IMR-90 (cell line): ENCODE measurements around the gene TMEM45A. TPM values are rescaled to one million over a fixed set of nuclear protein-coding genes. Genes with fewer than 3 reads are reported as not detected.

ENCODE experiments used
- ATAC-seq: fragments of 200-7000 bp; cut with Tn5 transposase; 2 replicates; pipeline ENCODE4 v1.9.1; 2020; ENCODE audit warnings: low read depth, mild to moderate bottlenecking, moderate library complexity
- BruUV-seq: library from RNA; stranded (reverse); fragments of 400-500 nt; replicated peaks from 2 replicates; lab custom pipeline; 2021; lab: Mats Ljungman, UMichigan
- CTCF ChIA-PET: fragments of 300-600 bp; formaldehyde crosslinking; extraction: SDS; loops from one replicate; lab custom pipeline; 2021; ENCODE audit warnings: antibody characterized with exemption; lab: Yijun Ruan, JAX
- POLR2A ChIA-PET: fragments of 300-600 bp; sonication (Branson Sonifier 250); formaldehyde crosslinking; loops from one replicate; lab custom pipeline; 2022; ENCODE audit warnings: antibody characterized with exemption; ENCODE audit not compliant: unreplicated experiment; lab: Charles Lee
- DNase-seq: peaks from one replicate; pipeline ENCODE4 v3.0.0; 2013
- H2AFZ ChIP-seq: replicated peaks from 2 replicates; pipeline ENCODE3; 2013; ENCODE audit warnings: low read length, mild to moderate bottlenecking; ENCODE audit not compliant: poor library complexity
- H2AK5ac ChIP-seq: 2 replicates; pipeline ENCODE4 v1.6.1; 2013; ENCODE audit warnings: low read depth, low read length, inconsistent platforms
- H2AK9ac ChIP-seq: replicated peaks from 2 replicates; pipeline ENCODE3; 2013; ENCODE audit warnings: mild to moderate bottlenecking, low read depth, low read length, moderate library complexity; ENCODE audit not compliant: poor library complexity
- H2BK120ac ChIP-seq: 2 replicates; pipeline ENCODE4 v1.6.1; 2013; ENCODE audit warnings: low read depth, low read length, inconsistent platforms
- H2BK15ac ChIP-seq: 3 replicates; pipeline ENCODE4 v1.6.1; 2013; ENCODE audit warnings: low read depth, low read length, inconsistent platforms
- H2BK20ac ChIP-seq: 2 replicates; pipeline ENCODE4 v1.6.1; 2013; ENCODE audit warnings: low read depth, mild to moderate bottlenecking, inconsistent platforms, low read length, moderate library complexity
- H2BK5ac ChIP-seq: 2 replicates; pipeline ENCODE4 v1.6.1; 2013; ENCODE audit warnings: mild to moderate bottlenecking, low read depth, low read length, inconsistent platforms; ENCODE audit not compliant: poor library complexity, severe bottlenecking
- H3K14ac ChIP-seq: replicated peaks from 2 replicates; pipeline ENCODE4 v1.6.1; 2013; ENCODE audit warnings: low read depth, low read length, inconsistent platforms
- H3K18ac ChIP-seq: 2 replicates; pipeline ENCODE4 v1.6.1; 2013; ENCODE audit warnings: low read depth, low read length, control low read depth
- H3K23ac ChIP-seq: 2 replicates; pipeline ENCODE4 v1.6.1; 2013; ENCODE audit warnings: low read depth, low read length, inconsistent platforms
- H3K27ac ChIP-seq: 2 replicates; pipeline ENCODE4 v1.5.1; 2013; ENCODE audit warnings: mild to moderate bottlenecking, control low read depth, low read length; ENCODE audit not compliant: insufficient read depth
- H3K27me3 ChIP-seq: 2 replicates; pipeline ENCODE4 v1.6.1; 2013; ENCODE audit warnings: low read length; ENCODE audit not compliant: control insufficient read depth, insufficient read depth
- H3K36me3 ChIP-seq: 2 replicates; pipeline ENCODE4 v1.6.1; 2013; ENCODE audit warnings: low read length, mixed read lengths; ENCODE audit not compliant: control insufficient read depth, insufficient read depth
- H3K4ac ChIP-seq: 2 replicates; pipeline ENCODE4 v1.6.1; 2013; ENCODE audit warnings: low read depth, low read length, inconsistent platforms
- H3K4me1 ChIP-seq: 2 replicates; pipeline ENCODE4 v1.6.1; 2013; ENCODE audit warnings: low read length, mixed read lengths; ENCODE audit not compliant: control insufficient read depth, insufficient read depth
- H3K4me2 ChIP-seq: 2 replicates; pipeline ENCODE4 v1.6.1; 2013; ENCODE audit warnings: low read depth, mild to moderate bottlenecking, control low read depth, low read length, moderate library complexity
- H3K4me3 ChIP-seq: 2 replicates; pipeline ENCODE4 v1.5.1; 2013; ENCODE audit warnings: low read depth, mild to moderate bottlenecking, control low read depth, low read length, moderate library complexity; ENCODE audit not compliant: insufficient read depth
- H3K56ac ChIP-seq: 2 replicates; pipeline ENCODE4 v1.6.1; 2013; ENCODE audit warnings: low read length, inconsistent platforms; ENCODE audit not compliant: insufficient read depth; ENCODE audit errors: extremely low read depth
- H3K79me1 ChIP-seq, 2 experiments: 2 replicates each; pipeline ENCODE4 v1.6.1; 2013; ENCODE audit warnings: low read length in 2 of 2, inconsistent platforms in 1 of 2, low read depth in 1 of 2
- H3K9ac ChIP-seq: 2 replicates; pipeline ENCODE4 v1.6.1; 2013; ENCODE audit warnings: low read depth, low read length, control low read depth
- H3K9me1 ChIP-seq: 2 replicates; pipeline ENCODE4 v1.6.1; 2013; ENCODE audit warnings: low read length, inconsistent platforms; ENCODE audit not compliant: insufficient read depth
- H3K9me3 ChIP-seq: 2 replicates; pipeline ENCODE4 v1.6.1; 2013; ENCODE audit warnings: low read length; ENCODE audit not compliant: control insufficient read depth, insufficient read depth
- H4K20me1 ChIP-seq: 2 replicates; pipeline ENCODE4 v1.6.1; 2013; ENCODE audit warnings: low read length, inconsistent platforms; ENCODE audit not compliant: insufficient read depth
- H4K5ac ChIP-seq: 2 replicates; pipeline ENCODE4 v1.6.1; 2013; ENCODE audit warnings: mild to moderate bottlenecking, low read depth, low read length, control low read depth
- H4K8ac ChIP-seq, 2 experiments: 2 replicates each; pipeline ENCODE4 v1.6.1; 2013; ENCODE audit warnings: low read depth in 2 of 2, low read length in 2 of 2, control low read depth in 1 of 2, inconsistent platforms in 1 of 2
- H4K91ac ChIP-seq: 2 replicates; pipeline ENCODE4 v1.6.1; 2013; ENCODE audit warnings: low read depth, low read length, inconsistent platforms; ENCODE audit not compliant: insufficient read depth
- BHLHE40 ChIP-seq: fragments of 150-350 bp; IDR thresholded peaks from 2 replicates; pipeline ENCODE4 v1.6.1; 2016; ENCODE audit warnings: mild to moderate bottlenecking, low read depth, low read length
- CEBPB ChIP-seq: IDR thresholded peaks from 2 replicates; pipeline ENCODE4 v1.6.1; 2012; ENCODE audit warnings: low read depth, low read length, improper control_type of control experiment
- CHD1 ChIP-seq: IDR thresholded peaks from 2 replicates; pipeline ENCODE4 v1.6.1; 2012; ENCODE audit warnings: low read depth, low read length, improper control_type of control experiment
- CTCF ChIP-seq: conservative IDR thresholded peaks from 2 replicates; pipeline ENCODE4 v1.5.1; 2012; ENCODE audit warnings: mild to moderate bottlenecking, low read depth, low read length, improper control_type of control experiment
- ELK1 ChIP-seq: fragments of 150-350 bp; IDR thresholded peaks from 2 replicates; pipeline ENCODE4 v1.6.1; 2016; ENCODE audit warnings: low read depth, mild to moderate bottlenecking, low read length, moderate library complexity, borderline replicate concordance
- FOS ChIP-seq: fragments of 150-350 bp; IDR thresholded peaks from 2 replicates; pipeline ENCODE4 v1.6.1; 2016; ENCODE audit warnings: low read depth, low read length
- MAFK ChIP-seq: IDR thresholded peaks from 2 replicates; pipeline ENCODE4 v1.6.1; 2012; ENCODE audit warnings: low read depth, low read length, improper control_type of control experiment
- MAZ ChIP-seq: IDR thresholded peaks from 2 replicates; pipeline ENCODE4 v1.6.1; 2012; ENCODE audit warnings: low read depth, mild to moderate bottlenecking, low read length, improper control_type of control experiment, moderate library complexity, borderline replicate concordance
- MXI1 ChIP-seq: IDR thresholded peaks from 2 replicates; pipeline ENCODE4 v1.6.1; 2012; ENCODE audit warnings: low read depth, mild to moderate bottlenecking, low read length, moderate library complexity, borderline replicate concordance
- NFE2L2 ChIP-seq: fragments of 150-350 bp; IDR thresholded peaks from 2 replicates; pipeline ENCODE4 v1.6.1; 2016; ENCODE audit warnings: low read depth, mild to moderate bottlenecking, low read length
- POLR2A ChIP-seq: IDR thresholded peaks from 2 replicates; pipeline ENCODE4 v1.6.1; 2012; ENCODE audit warnings: mild to moderate bottlenecking, low read depth, low read length
- RAD21 ChIP-seq: IDR thresholded peaks from 2 replicates; pipeline ENCODE4 v1.6.1; 2012; ENCODE audit warnings: low read length, improper control_type of control experiment
- RCOR1 ChIP-seq: IDR thresholded peaks from 2 replicates; pipeline ENCODE4 v1.6.1; 2012; ENCODE audit warnings: mild to moderate bottlenecking, low read length, improper control_type of control experiment; ENCODE audit not compliant: insufficient replicate concordance
- RFX5 ChIP-seq: IDR thresholded peaks from 2 replicates; pipeline ENCODE4 v1.8.0; 2012; ENCODE audit warnings: low read depth, mild to moderate bottlenecking, low read length, moderate library complexity
- SMC3 ChIP-seq: fragments of 150-350 bp; IDR thresholded peaks from 2 replicates; pipeline ENCODE4 v1.6.1; 2016; ENCODE audit warnings: low read depth, mild to moderate bottlenecking, antibody characterized with exemption, low read length, moderate library complexity
- USF2 ChIP-seq: fragments of 150-350 bp; IDR thresholded peaks from 2 replicates; pipeline ENCODE4 v1.6.1; 2017; ENCODE audit warnings: mild to moderate bottlenecking, antibody characterized with exemption, low read length, low read depth
- WGBS, 2 experiments: methylation state at CpG; one replicate each; pipeline versions ENCODE4 v1.1.5 to v1.1.7; 2013; ENCODE audit warnings: missing lambda C conversion rate in 2 of 2; ENCODE audit not compliant: insufficient read length in 1 of 2; ENCODE audit errors: extremely low coverage in 2 of 2; 5-methylcytosine and 5-hydroxymethylcytosine counted together
- dilution Hi-C: fragments of 300-500 bp; cut with HindIII; formaldehyde crosslinking; loops from one replicate; pipeline ENCODE4 v1.14.3; 2018; ENCODE audit warnings: low sequenced_read_pairs; ENCODE audit not compliant: unreplicated experiment
- in situ Hi-C: fragments of 300-500 bp; cut with MboI; formaldehyde crosslinking; loops from 3 replicates; pipeline ENCODE4 v1.14.3; 2019; ENCODE audit warnings: low sequenced_read_pairs, inconsistent platforms, mixed read lengths
- intact Hi-C: fragments of 100-400 bp; cut with micrococcal nuclease; formaldehyde crosslinking; loops from 2 replicates; pipeline ENCODE4 v1.10.0; 2022
- polyA plus RNA-seq, 3 experiments: library from polyadenylated mRNA; depleted of rRNA; stranded (reverse); fragments of >200 nt; gene quantifications; 2 replicates each; pipeline ENCODE4 v1.2.3, GENCODE V29; 2012; ENCODE audit warnings: low replicate concordance in 1 of 3
- total RNA-seq: library from RNA; depleted of rRNA; stranded (reverse); fragments of >200 nt; gene quantifications from 2 replicates; pipeline ENCODE4 v1.2.3, GENCODE V29; 2012

The TMEM45A gene
- total and polyA plus RNA-seq, 2 of the 4 experiments (the other 2 are of a cell fraction) = 13.6 to 21.7 TPM

GRCh38 chr3:100489118-100489517, 3.3 kb upstream of the TMEM45A start:
- Histone ChIP-seq H4K8ac (no peak overlapping the region), H3K9me3 (no peaks in the 10 kb centered on the region), H2BK20ac (no peak overlapping the region), H3K27me3 (peaks cover 7% of the 10 kb centered on the region; the same call in 1 of the 2 replicates), H2BK120ac (no peak overlapping the region), H3K23ac (no peak overlapping the region), H4K91ac (no peak overlapping the region), H3K4ac (no peak overlapping the region), H3K56ac (no peak overlapping the region), H2AK5ac (no peak overlapping the region), H3K79me1 (0 out of 4 replicates have a peak, but pooled peaks cover 0 to 7% of the 10 kb centered on the region in 2 experiments), H3K9me1 (no peaks in the 10 kb centered on the region), H2BK5ac (no peak overlapping the region), H4K20me1 (no peaks in the 10 kb centered on the region), H2AFZ (no peak overlapping the region), H3K14ac (no peak overlapping the region), H3K9ac (no peak overlapping the region), H3K27ac (no peak overlapping the region), H4K5ac (no peak overlapping the region), H3K36me3 (no peaks in the 10 kb centered on the region), H2BK15ac (no peak overlapping the region), H2AK9ac (no peak overlapping the region), H3K18ac (no peak overlapping the region), H3K4me2 (no peak overlapping the region), H3K4me1 (peaks cover 3% of the 10 kb centered on the region; the same call in 1 of the 2 replicates), H3K4me3 (no peak overlapping the region)
- in situ Hi-C loops (no loop called here), intact Hi-C loops (no loop called here), dilution Hi-C loops (no loop called here)
- no CpG with 5 or more reads among the region's 1 CpG for WGBS, 2 experiments
- POLR2A ChIA-PET = no interaction called here
- TF ChIP-seq FOS (no peak), RFX5 (no peak), CEBPB (no peak), BHLHE40 (no peak), RCOR1 (no peak), MAFK (no peak), MXI1 (no peak), SMC3 (no peak), ELK1 (no peak), CTCF (no peak), MAZ (no peak), CHD1 (no peak), POLR2A (no peak), RAD21 (no peak), USF2 (no peak), NFE2L2 (no peak)
- DNase-seq = no peak
- no TSS peak for BruUV-seq
- CTCF ChIA-PET = interaction anchor here (0.6 kb wide), 1 partner anchor 18 kb away, joined by 3 read pairs; no protein-coding TSS in a partner anchor
- no peak for ATAC-seq
